Fibroblast of lung (primary cell): ENCODE measurements around the gene APP. TPM values are rescaled to one million over a fixed set of nuclear protein-coding genes. Genes with fewer than 3 reads are reported as not detected.

Experiments
- DNase-seq, 2 donors: peaks; one replicate each; pipeline versions ENCODE4 v3.0.0 to v3.0.0-alpha.2; 2010; ENCODE audit warnings: low read depth in 2 of 2
- H2AFZ ChIP-seq: 2 replicates; pipeline ENCODE4 v1.5.1; 2012; ENCODE audit warnings: low read length, control low read depth, inconsistent platforms
- H3K27ac ChIP-seq: 2 replicates; pipeline ENCODE4 v1.5.1; 2011; ENCODE audit warnings: low read length, control low read depth; ENCODE audit not compliant: insufficient read depth
- H3K27me3 ChIP-seq: 2 replicates; pipeline ENCODE4 v1.5.1; 2011; ENCODE audit warnings: mild to moderate bottlenecking, low read length; ENCODE audit not compliant: control insufficient read depth, insufficient read depth
- H3K36me3 ChIP-seq: 2 replicates; pipeline ENCODE4 v1.5.1; 2011; ENCODE audit warnings: low read length; ENCODE audit not compliant: control insufficient read depth, insufficient read depth
- H3K4me1 ChIP-seq: 2 replicates; pipeline ENCODE4 v1.5.1; 2011; ENCODE audit warnings: low read length; ENCODE audit not compliant: control insufficient read depth, insufficient read depth; ENCODE audit errors: extremely low read depth
- H3K4me2 ChIP-seq: 2 replicates; pipeline ENCODE4 v1.5.1; 2011; ENCODE audit warnings: low read length, control low read depth; ENCODE audit not compliant: insufficient read depth; ENCODE audit errors: extremely low read depth
- H3K4me3 ChIP-seq, 4 experiments: fragments of 200-600 bp in 1 of 4; sonication (generic) in 1 of 4; replicated peaks in 1 of 4; 2 replicates each; pipeline ENCODE4 v1.5.1; 2011 to 2016; ENCODE audit warnings: low read length in 4 of 4, low read depth in 3 of 4, mild to moderate bottlenecking in 3 of 4, control low read depth in 2 of 4, inconsistent platforms in 1 of 4, mixed read lengths in 1 of 4; ENCODE audit not compliant: insufficient read depth in 1 of 4; ENCODE audit errors: control extremely low read depth in 1 of 4
- H3K79me2 ChIP-seq: 2 replicates; pipeline ENCODE4 v1.5.1; 2012; ENCODE audit warnings: mild to moderate bottlenecking, low read length, inconsistent platforms; ENCODE audit not compliant: control insufficient read depth, insufficient read depth
- H3K9ac ChIP-seq: 2 replicates; pipeline ENCODE4 v1.5.1; 2011; ENCODE audit warnings: mild to moderate bottlenecking, low read length, control low read depth; ENCODE audit not compliant: insufficient read depth
- H3K9me3 ChIP-seq: 2 replicates; pipeline ENCODE4 v1.5.1; 2012; ENCODE audit warnings: low read depth, low read length; ENCODE audit not compliant: control insufficient read depth, insufficient read depth
- H4K20me1 ChIP-seq: 2 replicates; pipeline ENCODE4 v1.5.1; 2011; ENCODE audit warnings: low read length; ENCODE audit not compliant: control insufficient read depth, insufficient read depth; ENCODE audit errors: extremely low read depth
- EZH2 ChIP-seq: IDR thresholded peaks from 2 replicates; pipeline ENCODE4 v1.5.1; 2012; ENCODE audit warnings: low read length, control low read depth, mild to moderate bottlenecking; ENCODE audit errors: missing control alignments
- polyA plus RNA-seq, 2 donors: library from polyadenylated mRNA; depleted of rRNA in 1 of 2; stranded (reverse) in 1 of 2; unstranded in 1 of 2; fragments of >200 nt; gene quantifications; 2 replicates each; pipeline ENCODE4 v1.2.1, GENCODE V29; 2011 to 2012; ENCODE audit warnings: missing spikeins in 1 of 2
- total RNA-seq: library from RNA; depleted of rRNA; stranded (reverse); fragments of >200 nt; gene quantifications from 2 replicates; pipeline ENCODE4 v1.2.1, GENCODE V29; 2014
- TF ChIP-seq, protein P1 (sequence below), 2 donors: IDR thresholded peaks in 1 of 2; conservative IDR thresholded peaks in 1 of 2; 1 replicate in 1 of 2; 2 replicates in 1 of 2; pipeline ENCODE4 v1.5.1; 2011 to 2012; ENCODE audit warnings: low read length in 2 of 2, control low read depth in 1 of 2, inconsistent platforms in 1 of 2, low read depth in 1 of 2, mild to moderate bottlenecking in 1 of 2

APP gene
- total and polyA plus RNA-seq, 2 donors (not counting 1 experiment from before 2014, with no cell fraction given), result 633 to 1,088 TPM

DNA sequence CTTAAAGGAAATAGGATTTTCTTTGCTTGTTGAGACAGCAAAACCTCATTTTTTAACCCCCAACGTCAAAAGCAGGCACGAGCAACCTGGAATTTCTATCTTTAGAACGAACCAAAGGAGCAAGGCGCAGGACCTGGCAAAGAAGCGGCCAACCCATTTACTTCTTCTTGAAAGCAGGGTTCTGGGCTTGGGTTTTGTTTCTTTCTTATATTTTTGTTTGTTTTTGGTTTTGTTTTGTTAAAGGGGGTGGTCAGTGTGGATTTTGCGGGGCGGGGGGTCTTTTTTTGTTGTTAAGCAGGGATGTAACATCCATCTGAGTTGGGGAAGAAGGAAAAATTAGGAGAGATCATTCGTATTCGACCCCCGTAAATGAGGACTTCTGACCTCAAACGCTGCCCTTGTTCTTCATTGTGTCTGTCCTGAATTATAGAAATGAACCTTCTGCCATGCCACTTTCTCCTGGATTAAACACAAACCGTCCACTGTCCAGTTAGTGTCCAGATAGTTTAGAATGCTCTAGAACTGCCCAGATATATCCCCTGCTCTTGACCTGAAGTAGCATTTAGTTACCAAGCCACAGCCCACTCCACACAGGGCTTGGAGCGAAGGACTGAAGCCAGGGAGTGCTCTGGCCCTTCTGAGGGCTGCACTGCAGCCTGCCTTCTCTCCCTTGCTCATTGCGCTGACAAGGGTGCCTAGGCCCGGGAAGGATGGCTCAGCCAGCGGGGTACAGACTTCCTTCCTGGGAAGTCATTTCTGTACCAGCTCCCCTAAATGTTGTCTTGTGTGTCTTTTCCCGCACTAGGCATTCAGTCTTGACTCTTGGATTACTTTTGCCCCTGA, 909 bp upstream of the APP start:
- Histone ChIP-seq H2AFZ (no peak overlapping the region), H3K9me3 (no peaks in the 10 kb centered on the region), H3K9ac (no peak overlapping the region), H3K36me3 (no peaks in the 10 kb centered on the region), H3K4me1 (peaks cover 10% of the 10 kb centered on the region), H3K4me3 (peak overlapping the region; percentile 43 to 97 (median 60)), H3K4me2 (peak overlapping the region; percentile 90), H3K27me3 (no peaks in the 10 kb centered on the region), H3K27ac (no peak overlapping the region), H3K79me2 (peaks cover 40% of the 10 kb centered on the region), H4K20me1 (no peaks in the 10 kb centered on the region)
- TF ChIP-seq, protein P1, sequence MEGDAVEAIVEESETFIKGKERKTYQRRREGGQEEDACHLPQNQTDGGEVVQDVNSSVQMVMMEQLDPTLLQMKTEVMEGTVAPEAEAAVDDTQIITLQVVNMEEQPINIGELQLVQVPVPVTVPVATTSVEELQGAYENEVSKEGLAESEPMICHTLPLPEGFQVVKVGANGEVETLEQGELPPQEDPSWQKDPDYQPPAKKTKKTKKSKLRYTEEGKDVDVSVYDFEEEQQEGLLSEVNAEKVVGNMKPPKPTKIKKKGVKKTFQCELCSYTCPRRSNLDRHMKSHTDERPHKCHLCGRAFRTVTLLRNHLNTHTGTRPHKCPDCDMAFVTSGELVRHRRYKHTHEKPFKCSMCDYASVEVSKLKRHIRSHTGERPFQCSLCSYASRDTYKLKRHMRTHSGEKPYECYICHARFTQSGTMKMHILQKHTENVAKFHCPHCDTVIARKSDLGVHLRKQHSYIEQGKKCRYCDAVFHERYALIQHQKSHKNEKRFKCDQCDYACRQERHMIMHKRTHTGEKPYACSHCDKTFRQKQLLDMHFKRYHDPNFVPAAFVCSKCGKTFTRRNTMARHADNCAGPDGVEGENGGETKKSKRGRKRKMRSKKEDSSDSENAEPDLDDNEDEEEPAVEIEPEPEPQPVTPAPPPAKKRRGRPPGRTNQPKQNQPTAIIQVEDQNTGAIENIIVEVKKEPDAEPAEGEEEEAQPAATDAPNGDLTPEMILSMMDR (conservative IDR thresholded peaks at IDR 0.05 in 1 of 2, IDR thresholded peaks at IDR 0.05 in 1 of 2; ENCODE audit: low read depth in 1 of 2, low read length in 2 of 2), result no peak
- no peak for TF ChIP-seq EZH2
- DNase-seq, result no peak

DNA sequence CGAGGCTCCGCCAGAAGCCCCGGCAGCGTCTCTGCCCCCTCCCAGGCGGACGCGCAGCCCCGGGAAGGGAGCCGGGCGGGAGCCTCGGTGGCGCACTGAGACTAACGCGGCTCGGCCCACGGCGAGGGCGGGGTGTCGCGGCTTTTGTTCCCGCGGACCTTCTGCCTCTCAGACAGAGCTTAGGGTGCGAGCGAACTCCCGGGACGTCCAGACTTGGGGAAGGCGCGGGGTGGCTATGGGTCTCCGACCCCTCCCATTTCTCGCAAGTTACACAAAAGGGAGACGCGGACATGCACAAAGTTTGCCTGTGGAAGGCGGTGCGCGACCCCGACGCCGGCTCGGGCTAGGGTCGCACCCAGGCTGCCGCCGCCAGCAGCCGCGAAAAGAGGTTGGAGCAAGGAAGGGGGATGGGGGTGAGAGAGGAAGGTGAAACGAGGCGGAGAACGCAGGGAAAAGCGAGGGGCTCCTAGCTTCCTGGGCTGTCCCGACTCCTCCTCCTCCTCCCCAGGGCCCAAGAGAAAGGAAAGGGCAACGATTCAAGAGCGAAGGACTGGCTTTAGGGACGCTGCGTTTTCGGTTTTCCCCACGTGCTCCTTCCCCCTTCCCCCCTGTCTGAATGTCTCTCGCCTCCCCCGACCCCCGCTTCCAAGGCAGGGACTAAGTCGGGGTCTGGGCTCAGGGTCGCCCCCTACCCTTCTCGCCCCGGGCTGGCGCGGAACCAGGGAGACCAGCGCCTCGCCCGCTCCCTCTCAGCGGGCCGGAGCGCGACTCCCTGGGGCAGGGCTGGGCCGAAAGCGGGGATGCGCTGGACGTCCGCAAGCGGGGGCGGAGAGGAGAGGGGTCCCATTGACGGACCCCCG, 729 bp downstream of the APP start:
- peak overlapping the region; percentile 97 for H3K4me2 ChIP-seq
- H3K9me3 ChIP-seq, result no peaks in the 10 kb centered on the region
- H4K20me1 ChIP-seq, result peaks cover 2% of the 10 kb centered on the region
- DNase-seq, result peak; percentile 73
- no peaks in the 10 kb centered on the region for H3K27me3 ChIP-seq
- peak overlapping the region; percentile 78 to 97 (median 88) for H3K4me3 ChIP-seq
- TF ChIP-seq EZH2, result no peak
- TF ChIP-seq, protein P1 (conservative IDR thresholded peaks at IDR 0.05 in 1 of 2, IDR thresholded peaks at IDR 0.05 in 1 of 2; ENCODE audit: low read depth in 1 of 2, low read length in 2 of 2), result no peak
- peak overlapping the region; percentile 72 for H2AFZ ChIP-seq
- H3K27ac ChIP-seq, result peak overlapping the region; percentile 83
- H3K36me3 ChIP-seq, result no peaks in the 10 kb centered on the region
- H3K79me2 ChIP-seq, result peaks cover 56% of the 10 kb centered on the region
- peak overlapping the region; percentile 82 for H3K9ac ChIP-seq
- peaks cover 16% of the 10 kb centered on the region for H3K4me1 ChIP-seq

DNA sequence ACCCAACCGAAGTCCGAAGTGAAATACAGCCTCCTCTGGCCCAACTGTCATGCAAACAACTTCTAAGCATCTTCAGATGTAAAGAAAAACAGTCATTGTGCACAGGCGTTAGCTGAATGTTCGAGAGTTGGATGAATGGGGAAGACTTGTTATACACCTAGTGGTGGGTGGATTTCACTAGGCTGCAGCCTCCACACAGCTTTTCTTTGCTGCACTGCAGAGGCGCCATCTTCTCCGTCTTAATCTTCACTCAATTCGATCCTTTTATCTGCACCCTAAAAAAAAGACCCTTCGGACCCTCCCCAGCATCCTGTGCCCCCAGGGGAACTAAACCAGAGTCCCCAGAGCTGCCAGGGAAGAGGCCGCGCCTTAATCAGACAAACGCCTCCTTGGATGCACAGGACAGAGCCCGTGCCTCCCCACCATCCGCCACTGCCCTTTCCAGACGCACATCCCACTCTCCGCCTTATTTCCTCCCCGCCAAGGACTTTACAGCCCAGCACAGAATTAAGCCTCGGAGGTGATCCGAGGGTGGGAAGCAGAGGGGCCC, 1.4 kb downstream of the APP start:
- DNase-seq, result peak; percentile 72 to 77
- no peaks in the 10 kb centered on the region for H3K9me3 ChIP-seq
- H3K4me2 ChIP-seq, result peak overlapping the region; percentile 97
- H3K27ac ChIP-seq, result peak overlapping the region; percentile 83
- H3K4me1 ChIP-seq, result peaks cover 16% of the 10 kb centered on the region
- H3K4me3 ChIP-seq, result peak overlapping the region; percentile 78 to 97 (median 88)
- H3K27me3 ChIP-seq, result no peaks in the 10 kb centered on the region
- peaks cover 61% of the 10 kb centered on the region for H3K79me2 ChIP-seq
- peak overlapping the region; percentile 72 for H2AFZ ChIP-seq
- peak overlapping the region; percentile 82 for H3K9ac ChIP-seq
- H4K20me1 ChIP-seq, result peaks cover 2% of the 10 kb centered on the region
- TF ChIP-seq EZH2, result no peak
- TF ChIP-seq, protein P1 (conservative IDR thresholded peaks at IDR 0.05 in 1 of 2, IDR thresholded peaks at IDR 0.05 in 1 of 2; ENCODE audit: low read depth in 1 of 2, low read length in 2 of 2), result peak; percentile 44 to 63
- H3K36me3 ChIP-seq, result no peaks in the 10 kb centered on the region
